Endothelial cell of umbilical vein (primary cell): ENCODE data around the gene SEMA4B. TPM values are rescaled to one million over a fixed set of nuclear protein-coding genes. Genes with fewer than 3 reads are reported as not detected.

ENCODE experiments used
- BruUV-seq: library from RNA; stranded (reverse); fragments of 400-500 nt; replicated peaks from 2 replicates; lab custom pipeline; 2021; lab: Mats Ljungman, UMichigan
- CTCF ChIA-PET: fragments of 300-600, 350-600 bp; sonication (Branson Sonifier 250); formaldehyde crosslinking; loops from one replicate; lab custom pipeline; 2021; ENCODE audit warnings: antibody characterized with exemption, inconsistent platforms; lab: Charles Lee
- POLR2A ChIA-PET: fragments of 300-600, 350-600 bp; sonication (Branson Sonifier 250); formaldehyde crosslinking; loops from one replicate; lab custom pipeline; 2021; ENCODE audit warnings: antibody characterized with exemption, inconsistent platforms; lab: Charles Lee
- DNase-seq: peaks from one replicate; pipeline ENCODE4 v3.0.0-alpha.2; 2011; ENCODE audit warnings: low read depth, low spot score
- FAIRE-seq: peaks from 2 replicates; lab custom pipeline; 2011; peaks lifted over from hg19 to GRCh38; lab: Jason Lieb, UNC
- H2AFZ ChIP-seq: 2 replicates; pipeline ENCODE4 v1.6.0; 2012; ENCODE audit warnings: low read depth, low read length, control low read depth, inconsistent platforms
- H3K27ac ChIP-seq: 2 replicates; pipeline ENCODE4 v1.5.1; 2011; ENCODE audit warnings: low read depth, mild to moderate bottlenecking, control low read depth, low read length, moderate library complexity; ENCODE audit not compliant: insufficient read depth
- H3K27me3 ChIP-seq, 2 experiments: 2 replicates each; pipeline versions ENCODE4 v1.6.0 to v1.6.1; 2011; ENCODE audit warnings: low read length in 2 of 2, mixed read lengths in 1 of 2; ENCODE audit not compliant: control insufficient read depth in 2 of 2, insufficient read depth in 2 of 2
- H3K36me3 ChIP-seq, 2 experiments: 2 replicates in 1 of 2; 3 replicates in 1 of 2; pipeline ENCODE4 v1.5.1; 2011; ENCODE audit warnings: low read length in 2 of 2, mild to moderate bottlenecking in 1 of 2, moderate library complexity in 1 of 2; ENCODE audit not compliant: control insufficient read depth in 2 of 2, insufficient read depth in 2 of 2; ENCODE audit errors: extremely low read depth in 1 of 2
- H3K4me1 ChIP-seq: 3 replicates; pipeline ENCODE4 v1.5.1; 2011; ENCODE audit warnings: mild to moderate bottlenecking, low read length; ENCODE audit not compliant: control insufficient read depth, insufficient read depth; ENCODE audit errors: extremely low read depth
- H3K4me2 ChIP-seq: 2 replicates; pipeline ENCODE4 v1.6.1; 2011; ENCODE audit warnings: low read length, control low read depth, mixed read lengths; ENCODE audit not compliant: insufficient read depth
- H3K4me3 ChIP-seq, 3 experiments: fragments of 200-600 bp in 1 of 3; sonication (generic), shearing (Covaris generic) in 1 of 3; replicated peaks in 1 of 3; 2 replicates each; pipeline ENCODE4 v1.5.1; 2011 to 2016; ENCODE audit warnings: control low read depth in 3 of 3, low read length in 3 of 3, mild to moderate bottlenecking in 2 of 3, inconsistent platforms in 1 of 3, low read depth in 1 of 3, moderate library complexity in 1 of 3; ENCODE audit not compliant: insufficient read depth in 1 of 3
- H3K79me2 ChIP-seq: 2 replicates; pipeline ENCODE4 v1.6.0; 2012; ENCODE audit warnings: low read length, inconsistent platforms; ENCODE audit not compliant: control insufficient read depth, insufficient read depth
- H3K9ac ChIP-seq: replicated peaks from 2 replicates; pipeline ENCODE3; 2011; ENCODE audit warnings: low read length, control low read depth; ENCODE audit not compliant: insufficient read depth; ENCODE audit errors: extremely low read depth
- H3K9me1 ChIP-seq: replicated peaks from 3 replicates; pipeline ENCODE4 v1.6.0; 2011; ENCODE audit warnings: mild to moderate bottlenecking, low read length; ENCODE audit not compliant: control insufficient read depth, insufficient read depth; ENCODE audit errors: extremely low read depth
- H3K9me3 ChIP-seq: replicated peaks from 2 replicates; pipeline ENCODE4 v1.5.1; 2012; ENCODE audit warnings: low read length, inconsistent platforms; ENCODE audit not compliant: control insufficient read depth, insufficient read depth
- H4K20me1 ChIP-seq: replicated peaks from 2 replicates; pipeline ENCODE3; 2011; ENCODE audit warnings: mild to moderate bottlenecking, low read length; ENCODE audit not compliant: control insufficient read depth, insufficient read depth; ENCODE audit errors: extremely low read depth
- CTCF ChIP-seq, 2 donors: IDR thresholded peaks; 1 replicate in 1 of 2; 2 replicates in 1 of 2; pipeline ENCODE4 v1.5.1; 2011; ENCODE audit warnings: low read length in 2 of 2, mild to moderate bottlenecking in 2 of 2, moderate library complexity in 2 of 2, control low read depth in 1 of 2, inconsistent platforms in 1 of 2, low read depth in 1 of 2; ENCODE audit not compliant: insufficient read depth in 1 of 2; ENCODE audit errors: extremely low read depth in 1 of 2
- EZH2 ChIP-seq: IDR thresholded peaks from 2 replicates; pipeline ENCODE4 v1.6.1; 2012; ENCODE audit warnings: borderline replicate concordance, low read depth, mild to moderate bottlenecking, moderate library complexity, low read length, inconsistent platforms; ENCODE audit not compliant: severe bottlenecking
- FOS ChIP-seq: IDR thresholded peaks from 2 replicates; pipeline ENCODE4 v1.6.1; 2011; ENCODE audit warnings: mild to moderate bottlenecking, low read length, moderate library complexity, borderline replicate concordance; ENCODE audit not compliant: insufficient read depth
- GATA2 ChIP-seq: IDR thresholded peaks from 2 replicates; pipeline ENCODE4 v1.7.0; 2011; ENCODE audit warnings: low read depth, mild to moderate bottlenecking, moderate library complexity, mixed read lengths, low read length; ENCODE audit not compliant: insufficient read length, insufficient read depth
- JUN ChIP-seq: IDR thresholded peaks from 2 replicates; pipeline ENCODE4 v1.6.1; 2011; ENCODE audit warnings: borderline replicate concordance, low read depth; ENCODE audit not compliant: insufficient read length, insufficient read depth
- MAX ChIP-seq: IDR thresholded peaks from 2 replicates; pipeline ENCODE4 v1.6.1; 2011; ENCODE audit not compliant: insufficient read depth, insufficient read length
- MYC ChIP-seq: IDR thresholded peaks from one replicate; pipeline ENCODE4 v1.6.1; 2011; ENCODE audit warnings: mild to moderate bottlenecking, low read depth, low read length
- POLR2A ChIP-seq: IDR thresholded peaks from 2 replicates; pipeline ENCODE4 v1.6.1; 2012; ENCODE audit warnings: low read depth, mild to moderate bottlenecking, control low read depth, low read length
- dilution Hi-C: fragments of 300-500 bp; cut with MboI; formaldehyde crosslinking; loops from one replicate; pipeline ENCODE4 v1.15.0; 2019; ENCODE audit warnings: low sequenced_read_pairs; ENCODE audit not compliant: extremely low pct_ligation_motif_present
- intact Hi-C: fragments of 100-400 bp; cut with micrococcal nuclease; formaldehyde crosslinking; loops from one replicate; pipeline ENCODE4 v1.10.0; 2022
- polyA plus RNA-seq, 4 experiments: library from polyadenylated mRNA; depleted of rRNA in 3 of 4; stranded (reverse) in 3 of 4; unstranded in 1 of 4; fragments of >200 nt; gene quantifications; 2 replicates each; pipeline versions ENCODE4 v1.2.1 to v1.2.3, GENCODE V29; 2011 to 2012; ENCODE audit warnings: missing spikeins in 1 of 4
- total RNA-seq: library from RNA; stranded (reverse); gene quantifications from 2 replicates; pipeline ENCODE4 v1.2.3, GENCODE V29; 2021

SEMA4B gene
- total and polyA plus RNA-seq, 2 donors (not counting 3 experiments of a cell fraction or from before 2014, with no cell fraction given) = 6.1 to 7.1 TPM

DNA sequence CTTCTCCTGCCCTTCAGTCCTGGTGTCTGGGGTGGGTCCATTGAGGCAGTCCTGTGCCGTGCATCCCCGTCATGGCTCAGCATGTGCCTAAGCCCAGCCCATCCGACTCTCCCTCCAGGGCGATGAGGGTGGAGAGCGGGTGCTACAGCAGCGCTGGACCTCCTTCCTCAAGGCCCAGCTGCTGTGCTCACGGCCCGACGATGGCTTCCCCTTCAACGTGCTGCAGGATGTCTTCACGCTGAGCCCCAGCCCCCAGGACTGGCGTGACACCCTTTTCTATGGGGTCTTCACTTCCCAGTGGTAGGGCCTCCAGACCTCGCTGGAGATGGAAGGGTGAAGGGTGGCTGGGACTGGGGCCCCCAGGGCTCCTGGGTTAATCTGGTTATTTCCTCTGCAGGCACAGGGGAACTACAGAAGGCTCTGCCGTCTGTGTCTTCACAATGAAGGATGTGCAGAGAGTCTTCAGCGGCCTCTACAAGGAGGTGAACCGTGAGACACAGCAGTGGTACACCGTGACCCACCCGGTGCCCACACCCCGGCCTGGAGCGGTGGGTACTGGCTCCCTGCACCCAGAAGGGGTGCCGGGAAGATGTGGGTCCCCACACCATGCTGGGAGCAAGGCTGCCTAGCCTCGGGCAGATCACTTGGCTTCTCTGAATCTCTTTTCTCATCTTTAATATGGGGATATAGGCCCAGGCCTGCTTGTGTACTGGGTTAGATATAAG is 22.5 kb downstream of the SEMA4B start:
- FAIRE-seq = no peak
- intact Hi-C loops = no loop called here

More for the DNA sequence above, 22.5 kb downstream of the SEMA4B start:
- Histone ChIP-seq H3K9me1 (no peaks in the 10 kb centered on the region), H4K20me1 (no peaks in the 10 kb centered on the region), H3K4me2 (no peak overlapping the region), H3K79me2 (no peaks in the 10 kb centered on the region), H3K27ac (no peak overlapping the region), H3K9ac (no peak overlapping the region), H2AFZ (no peak overlapping the region), H3K9me3 (no peaks in the 10 kb centered on the region), H3K4me1 (no peaks in the 10 kb centered on the region), H3K4me3 (no peak overlapping the region), H3K36me3 (peaks cover 0 to 3% of the 10 kb centered on the region in 2 experiments), H3K27me3 (no peaks in the 10 kb centered on the region)
- ChIA-PET CTCF (interaction anchor here (1.0 kb wide), 1 partner anchor 9 kb away, joined by 3 read pairs; no protein-coding TSS in a partner anchor), POLR2A (no interaction called here)
- no TSS peak for BruUV-seq
- no peak for TF ChIP-seq MAX
- TF ChIP-seq CTCF (IDR thresholded peaks at IDR 0.05; ENCODE audit: extremely low read depth in 1 of 2, insufficient read depth in 1 of 2, low read depth in 1 of 2, low read length in 2 of 2) = no peak
- TF ChIP-seq GATA2 = no peak
- TF ChIP-seq EZH2 = no peak
- no peak for TF ChIP-seq POLR2A
- TF ChIP-seq JUN = no peak
- no peak for TF ChIP-seq FOS
- no peak for TF ChIP-seq MYC
- DNase-seq = no peak
- dilution Hi-C loops = no loop called here
